Cardiac fibroblast (primary cell): ENCODE data around the gene CYB561D2.

Experiments
- DNase-seq, 2 donors: peaks; one replicate each; pipeline versions ENCODE4 v3.0.0 to v3.0.0-alpha.2; 2010; ENCODE audit warnings: low read depth in 2 of 2
- H3K4me3 ChIP-seq, 2 donors: replicated peaks in 1 of 2; 1 replicate in 1 of 2; 2 replicates in 1 of 2; pipeline ENCODE4 v1.5.1; 2011; ENCODE audit warnings: low read depth in 2 of 2, low read length in 2 of 2, mild to moderate bottlenecking in 2 of 2, moderate library complexity in 1 of 2
- CTCF ChIP-seq: IDR thresholded peaks from one replicate; pipeline ENCODE4 v1.5.1; 2011; ENCODE audit warnings: low read depth, mild to moderate bottlenecking, low read length, inconsistent platforms

The CYB561D2 gene

GRCh38 chr3:50341996-50342650 is 8.5 kb upstream of the CYB561D2 start:
- no peak for TF ChIP-seq CTCF
- H3K4me3 ChIP-seq = no peak overlapping the region
- no peak for DNase-seq

- no peak overlapping the region for H3K4me3 ChIP-seq
- TF ChIP-seq CTCF = no peak
- no peak for DNase-seq
These were observed 7.6 kb upstream of the CYB561D2 start for GRCh38 chr3:50342813-50343633.

GRCh38 chr3:50345008-50345407 is 5.7 kb upstream of the CYB561D2 start:
- DNase-seq = no peak
- TF ChIP-seq CTCF = no peak
- peak overlapping the region in 1 of 2 donors; percentile 46 for H3K4me3 ChIP-seq

- H3K4me3 ChIP-seq = peak within 1 kb of the TSS; percentile 46 to 52
- peak; percentile 58 to 64 for DNase-seq
- TF ChIP-seq CTCF = no peak
These were observed 5.0 kb upstream of the CYB561D2 start, which contains the start of gene ZMYND10 for GRCh38 chr3:50345586-50346234. Gene ZMYND10, minus strand, starts transcription at chr3:50345732. Its CDS starts 153 bp downstream, at chr3:50345579.

- H3K4me3 ChIP-seq = no peak overlapping the region
- TF ChIP-seq CTCF = peak; percentile 63
- DNase-seq = peak; percentile 80 to 83
These were observed 3.4 kb upstream of the CYB561D2 start for GRCh38 chr3:50347187-50347813.

GRCh38 chr3:50350213-50350526 is 492 bp upstream of the CYB561D2 start:
- DNase-seq = no peak
- TF ChIP-seq CTCF = no peak
- H3K4me3 ChIP-seq = peak overlapping the region; percentile 80 to 98
